ENCODE data around the gene FGFRL1. TPM values are rescaled to one million over a fixed set of nuclear protein-coding genes. Genes with fewer than 3 reads are reported as not detected.

FGFRL1 gene
- total and polyA plus RNA-seq, 2 experiments from 2014 or later: 10.8 to 58.7 TPM

- 82 to 85% methylated on average over 43 to 75 of the region's 76 CpGs for WGBS, 2 experiments (ENCODE audit: low coverage in 1 of 2, low lambda C conversion rate in 2 of 2, missing lambda C conversion rate in 2 of 2)
- Histone ChIP-seq H3K4me2 (ENCODE audit: unreplicated experiment) (no peak overlapping the region), H3F3A (ENCODE audit: insufficient read depth) (no peaks in the 10 kb centered on the region)
Observed at GRCh38 chr4:967113-968104, 44.0 kb upstream of the FGFRL1 start.

GRCh38 chr4:968221-968620 is 43.2 kb upstream of the FGFRL1 start:
- Histone ChIP-seq H4K20me1 (ENCODE audit: insufficient read depth) (no peaks in the 10 kb centered on the region), H3K9me2 (ENCODE audit: insufficient read depth) (no peaks in the 10 kb centered on the region), H3K27me3 (replicated peaks; ENCODE audit: insufficient read depth) (no peaks in the 10 kb centered on the region), H3K36me3 (ENCODE audit: low read depth) (no peaks in the 10 kb centered on the region), H2AFZ (no peak overlapping the region), H3K4me3 (no peak overlapping the region), H3K27ac (no peak overlapping the region), H3K4me1 (ENCODE audit: insufficient read depth) (peaks cover 5% of the 10 kb centered on the region; the same call in 1 of the 2 replicates), H3F3A (ENCODE audit: insufficient read depth) (no peaks in the 10 kb centered on the region), H3K9me3 (ENCODE audit: low read depth) (no peaks in the 10 kb centered on the region), H3K4me2 (ENCODE audit: unreplicated experiment) (no peak overlapping the region), H3K9ac (no peak overlapping the region), H3K79me2 (ENCODE audit: insufficient read depth) (peaks cover 14% of the 10 kb centered on the region; the same call in 1 of the 2 replicates)
- WGBS, 2 experiments (ENCODE audit: low coverage in 1 of 2, low lambda C conversion rate in 2 of 2, missing lambda C conversion rate in 2 of 2): 72 to 80% methylated on average over 11 to 22 of the region's 24 CpGs
- no peak for TF ChIP-seq EZH2phosphoT487 (IDR thresholded peaks at IDR 0.05; ENCODE audit: insufficient read depth, low read depth)
- no peak for TF ChIP-seq EZH2 (IDR thresholded peaks at IDR 0.05; ENCODE audit: insufficient read depth, poor library complexity, severe bottlenecking)
- no peak for DNase-seq
- in situ Hi-C loops (cut with MboI): no loop called here

More at GRCh38 chr4:967113-968104, 44.0 kb upstream of the FGFRL1 start:
- TF ChIP-seq EZH2 (IDR thresholded peaks at IDR 0.05; ENCODE audit: insufficient read depth, poor library complexity, severe bottlenecking): no peak
- no peak for TF ChIP-seq EZH2phosphoT487 (IDR thresholded peaks at IDR 0.05; ENCODE audit: insufficient read depth, low read depth)
- Histone ChIP-seq H3K36me3 (ENCODE audit: low read depth) (no peaks in the 10 kb centered on the region), H3K9me3 (ENCODE audit: low read depth) (no peaks in the 10 kb centered on the region), H2AFZ (no peak overlapping the region), H3K27me3 (replicated peaks; ENCODE audit: insufficient read depth) (no peaks in the 10 kb centered on the region), H4K20me1 (ENCODE audit: insufficient read depth) (no peaks in the 10 kb centered on the region), H3K79me2 (ENCODE audit: insufficient read depth) (peaks cover 8% of the 10 kb centered on the region; the same call in 1 of the 2 replicates), H3K9me2 (ENCODE audit: insufficient read depth) (no peaks in the 10 kb centered on the region), H3K27ac (no peak overlapping the region), H3K4me1 (ENCODE audit: insufficient read depth) (peaks cover 5% of the 10 kb centered on the region; the same call in 1 of the 2 replicates), H3K9ac (no peak overlapping the region), H3K4me3 (no peak overlapping the region)
- in situ Hi-C loops (cut with MboI): no loop called here
- no peak for DNase-seq

GRCh38 chr4:968621-969394 is 42.6 kb upstream of the FGFRL1 start:
- H3K9me3 ChIP-seq (ENCODE audit: low read depth): no peaks in the 10 kb centered on the region
- H4K20me1 ChIP-seq (ENCODE audit: insufficient read depth): no peaks in the 10 kb centered on the region
- H2AFZ ChIP-seq: no peak overlapping the region
- H3K9me2 ChIP-seq (ENCODE audit: insufficient read depth): no peaks in the 10 kb centered on the region
- 82 to 92% methylated on average over 18 to 20 of the region's 23 CpGs for WGBS, 2 experiments (ENCODE audit: low coverage in 1 of 2, low lambda C conversion rate in 2 of 2, missing lambda C conversion rate in 2 of 2)
- no peak overlapping the region for H3K27ac ChIP-seq
- no peaks in the 10 kb centered on the region for H3K36me3 ChIP-seq (ENCODE audit: low read depth)
- peaks cover 14% of the 10 kb centered on the region; the same call in 1 of the 2 replicates for H3K79me2 ChIP-seq (ENCODE audit: insufficient read depth)
- H3F3A ChIP-seq (ENCODE audit: insufficient read depth): no peaks in the 10 kb centered on the region
- in situ Hi-C loops (cut with MboI): no loop called here
- no peak overlapping the region for H3K4me2 ChIP-seq (ENCODE audit: unreplicated experiment)
- H3K4me1 ChIP-seq (ENCODE audit: insufficient read depth): peaks cover 5% of the 10 kb centered on the region; the same call in 1 of the 2 replicates
- no peak for TF ChIP-seq EZH2phosphoT487 (IDR thresholded peaks at IDR 0.05; ENCODE audit: insufficient read depth, low read depth)
- no peak for TF ChIP-seq EZH2 (IDR thresholded peaks at IDR 0.05; ENCODE audit: insufficient read depth, poor library complexity, severe bottlenecking)
- DNase-seq: no peak
- no peaks in the 10 kb centered on the region for H3K27me3 ChIP-seq (replicated peaks; ENCODE audit: insufficient read depth)
- no peak overlapping the region for H3K4me3 ChIP-seq
- H3K9ac ChIP-seq: no peak overlapping the region

GRCh38 chr4:970046-970745 is 41.2 kb upstream of the FGFRL1 start:
- in situ Hi-C loops (cut with MboI): no loop called here
- H3K27ac ChIP-seq: no peak overlapping the region

More at GRCh38 chr4:970046-970745, 41.2 kb upstream of the FGFRL1 start:
- H3K4me1 ChIP-seq (ENCODE audit: insufficient read depth): peaks cover 5% of the 10 kb centered on the region; the same call in 1 of the 2 replicates
- no peak overlapping the region for H3K9ac ChIP-seq
- H3K36me3 ChIP-seq (ENCODE audit: low read depth): no peaks in the 10 kb centered on the region
- WGBS, 2 experiments (ENCODE audit: low coverage in 1 of 2, low lambda C conversion rate in 2 of 2, missing lambda C conversion rate in 2 of 2): 88 to 95% methylated on average over 23 to 25 of the region's 25 CpGs
- H3K79me2 ChIP-seq (ENCODE audit: insufficient read depth): peaks cover 14% of the 10 kb centered on the region; the same call in 1 of the 2 replicates
- no peaks in the 10 kb centered on the region for H3F3A ChIP-seq (ENCODE audit: insufficient read depth)
- no peaks in the 10 kb centered on the region for H3K27me3 ChIP-seq (replicated peaks; ENCODE audit: insufficient read depth)
- no peaks in the 10 kb centered on the region for H4K20me1 ChIP-seq (ENCODE audit: insufficient read depth)
- H2AFZ ChIP-seq: no peak overlapping the region
- no peaks in the 10 kb centered on the region for H3K9me2 ChIP-seq (ENCODE audit: insufficient read depth)
- no peaks in the 10 kb centered on the region for H3K9me3 ChIP-seq (ENCODE audit: low read depth)
- TF ChIP-seq EZH2phosphoT487 (IDR thresholded peaks at IDR 0.05; ENCODE audit: insufficient read depth, low read depth): no peak
- no peak for TF ChIP-seq EZH2 (IDR thresholded peaks at IDR 0.05; ENCODE audit: insufficient read depth, poor library complexity, severe bottlenecking)
- no peak overlapping the region for H3K4me2 ChIP-seq (ENCODE audit: unreplicated experiment)
- DNase-seq: no peak
- no peak overlapping the region for H3K4me3 ChIP-seq

Measured in GM23248 (cell line).